ENCODE data around the gene IGF1R. TPM values are rescaled to one million over a fixed set of nuclear protein-coding genes. Genes with fewer than 3 reads are reported as not detected.
"Not testable (repeated sequence)": the region's sequence is repeated elsewhere in the genome, so short reads cannot be mapped to it uniquely, and the experiment has no call there.

The IGF1R gene
- total RNA-seq, 2 donors from 2014 or later: 25.7 to 40.1 TPM

DNA sequence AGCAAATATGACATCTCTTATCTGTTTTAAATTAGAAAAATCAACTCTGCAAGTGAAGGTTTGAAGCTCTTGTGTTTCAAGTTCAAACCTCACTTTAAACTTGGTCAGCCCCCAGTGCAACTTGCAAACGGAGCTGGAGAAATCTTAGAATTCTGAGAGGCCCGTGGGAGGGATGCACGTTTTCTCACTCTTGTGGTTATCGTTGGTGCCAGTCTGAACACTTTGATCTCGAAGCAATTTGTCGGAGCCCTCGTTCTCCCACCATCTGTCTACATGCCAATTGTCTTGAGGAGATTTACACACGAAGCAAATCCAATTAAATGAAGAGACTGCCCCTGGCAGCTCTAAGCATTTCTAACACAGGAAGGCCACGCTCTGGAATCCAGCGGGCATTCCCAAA, 355.0 kb downstream of the IGF1R start:
- not testable (repeated sequence) for H3K27me3 Mint-ChIP-seq (ENCODE audit: low read depth); H3K36me3 Mint-ChIP-seq (ENCODE audit: insufficient read depth in 2 of 2); H3K27ac Mint-ChIP-seq; H3K9me3 Mint-ChIP-seq; DNase-seq; H3K4me3 Mint-ChIP-seq; ATAC-seq (replicated peaks in 1 of 2); H3K4me1 Mint-ChIP-seq (ENCODE audit: low read depth)

DNA sequence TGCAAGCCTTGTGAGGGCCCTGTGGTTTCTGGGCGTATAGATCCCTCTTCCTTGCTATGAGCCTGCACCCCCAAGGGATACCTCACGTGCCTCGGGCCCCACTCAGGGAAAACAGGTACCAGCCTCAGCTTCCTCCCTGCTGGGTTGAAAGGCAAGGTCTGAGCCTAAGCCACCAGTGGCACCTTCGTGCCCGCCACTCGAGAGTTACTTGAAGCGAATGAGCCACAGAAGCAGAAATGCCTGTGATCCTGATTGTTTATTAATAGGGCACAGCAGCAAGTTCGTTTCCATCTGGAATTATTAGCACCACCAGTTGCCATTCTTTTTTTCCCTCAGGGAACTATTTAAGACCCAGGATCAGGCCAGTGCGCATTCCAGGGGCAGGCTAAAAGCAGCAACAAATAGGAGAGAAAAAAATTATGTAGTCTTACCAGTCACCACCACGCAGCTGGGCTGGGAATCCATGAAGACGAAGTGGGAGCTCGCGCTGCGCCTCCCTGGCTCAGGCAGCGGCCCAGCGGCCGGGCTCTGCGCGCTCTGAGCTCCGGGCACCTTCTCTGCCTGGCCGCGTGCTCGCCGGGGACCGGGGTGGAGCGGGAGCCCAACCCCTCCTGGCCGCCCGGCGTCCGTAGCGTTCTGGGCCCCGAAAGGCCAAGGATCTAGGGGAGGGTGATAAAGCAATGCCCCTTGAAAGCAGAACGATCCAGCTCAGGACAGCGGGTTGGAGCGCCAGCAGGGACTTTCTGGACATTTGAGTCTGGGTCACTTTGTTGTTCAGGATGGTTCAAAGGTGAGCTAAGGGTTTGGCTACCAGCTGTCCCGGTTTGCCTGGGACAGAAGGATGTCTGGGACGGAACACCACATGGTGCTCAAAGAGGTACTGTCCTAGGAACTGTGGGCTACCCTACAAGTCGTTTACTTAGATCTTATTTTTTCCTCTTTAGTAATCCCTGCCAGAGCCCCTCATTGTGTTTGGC, 356.9 kb downstream of the IGF1R start:
- DNase-seq; H3K4me3 Mint-ChIP-seq; H3K27ac Mint-ChIP-seq; H3K4me1 Mint-ChIP-seq (ENCODE audit: low read depth); H3K36me3 Mint-ChIP-seq (ENCODE audit: insufficient read depth in 2 of 2); ATAC-seq (replicated peaks in 1 of 2); H3K9me3 Mint-ChIP-seq; H3K27me3 Mint-ChIP-seq (ENCODE audit: low read depth): not testable (repeated sequence)

DNA sequence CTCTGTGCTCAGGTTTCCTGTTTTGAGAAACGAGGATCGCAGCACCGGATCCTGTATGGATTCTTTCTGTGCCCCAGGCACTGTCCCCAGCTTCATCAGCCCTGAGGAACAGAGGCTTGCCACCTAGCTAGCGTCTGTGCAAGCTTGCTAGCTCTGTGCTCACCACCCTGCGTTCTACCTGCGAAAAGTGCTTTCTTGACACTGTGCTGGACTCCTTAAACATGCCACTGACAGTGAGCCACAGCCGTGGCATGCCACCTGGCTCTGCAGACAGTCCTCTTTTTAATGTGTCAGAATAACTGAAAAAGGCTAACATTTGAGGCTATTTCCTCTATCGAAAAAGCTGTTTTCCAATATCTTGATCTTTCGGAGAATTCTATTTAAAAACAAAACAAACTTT, 357.8 kb downstream of the IGF1R start:
- Mint-ChIP-seq H3K27ac (no peak overlapping the region), H3K4me1 (ENCODE audit: low read depth) (no peaks in the 10 kb centered on the region), H3K9me3 (no peaks in the 10 kb centered on the region), H3K27me3 (ENCODE audit: low read depth) (no peaks in the 10 kb centered on the region), H3K4me3 (no peak overlapping the region), H3K36me3 (ENCODE audit: insufficient read depth in 2 of 2) (no peaks in the 10 kb centered on the region)
- ATAC-seq (replicated peaks in 1 of 2) (no peak), DNase-seq (no peak)

DNA sequence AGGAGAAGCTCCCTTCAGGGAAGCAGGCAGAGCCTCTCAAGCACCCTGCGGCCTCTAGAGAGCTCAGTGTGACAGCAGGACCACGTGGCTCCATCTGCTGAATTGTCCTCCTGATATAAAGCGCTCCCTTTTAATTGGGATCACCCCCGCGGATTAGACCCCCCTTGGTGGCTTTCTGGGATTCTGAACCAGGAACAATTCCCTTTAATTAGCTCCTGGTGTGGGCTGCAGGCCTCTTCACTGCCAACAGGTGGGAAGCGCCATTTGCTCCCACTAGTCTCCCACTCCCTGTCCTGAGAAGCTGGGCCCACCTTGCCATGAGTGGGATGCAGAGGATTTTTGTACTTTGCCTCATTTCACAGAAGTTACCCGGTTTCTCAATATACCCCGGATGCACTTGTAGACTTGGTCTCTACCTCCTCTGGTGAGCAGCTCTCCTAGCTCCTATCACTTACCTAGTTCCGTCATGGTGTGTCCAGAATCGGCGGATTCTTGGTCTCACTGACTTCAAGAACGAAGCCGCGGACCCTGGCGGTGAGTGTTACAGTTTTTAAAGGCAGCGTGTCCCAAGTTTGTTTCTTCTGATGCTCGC, 358.7 kb downstream of the IGF1R start:
- Mint-ChIP-seq H3K9me3 (no peaks in the 10 kb centered on the region), H3K36me3 (ENCODE audit: insufficient read depth in 2 of 2) (no peaks in the 10 kb centered on the region), H3K4me3 (no peak overlapping the region), H3K27me3 (ENCODE audit: low read depth) (no peaks in the 10 kb centered on the region), H3K4me1 (ENCODE audit: low read depth) (no peaks in the 10 kb centered on the region), H3K27ac (no peak overlapping the region)
- ATAC-seq (replicated peaks in 1 of 2): no peak
- DNase-seq: no peak

DNA sequence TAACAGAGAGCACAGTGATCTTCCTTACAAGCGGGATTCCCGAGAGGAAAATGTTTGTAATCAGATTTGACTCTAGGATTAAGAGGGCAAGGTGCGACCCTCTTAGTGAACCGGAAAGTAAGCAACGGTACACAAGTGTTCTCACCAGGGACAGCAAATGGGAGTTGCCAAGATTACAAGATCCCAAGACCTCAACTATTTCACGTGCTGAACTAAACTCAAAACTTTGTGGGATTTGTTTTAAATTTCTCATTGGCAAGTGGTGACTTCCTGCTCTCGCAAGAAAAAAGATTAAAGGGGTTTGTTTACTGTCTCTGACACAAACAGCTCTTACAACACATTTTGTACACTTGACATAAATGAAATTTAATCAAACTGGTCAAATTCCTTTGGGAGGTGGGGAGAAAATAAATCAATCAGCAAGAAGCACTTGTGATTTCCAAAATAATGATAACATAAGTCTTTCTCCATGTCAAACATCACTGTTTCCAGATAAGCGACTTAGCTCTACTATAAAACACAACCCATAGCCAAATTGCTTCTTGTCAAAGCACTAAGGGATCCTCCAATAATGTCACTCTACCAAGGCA, 361.5 kb downstream of the IGF1R start:
- Mint-ChIP-seq H3K9me3 (no peaks in the 10 kb centered on the region), H3K4me1 (ENCODE audit: low read depth) (no peaks in the 10 kb centered on the region), H3K4me3 (no peak overlapping the region), H3K27ac (no peak overlapping the region), H3K36me3 (ENCODE audit: insufficient read depth in 2 of 2) (no peaks in the 10 kb centered on the region), H3K27me3 (ENCODE audit: low read depth) (no peaks in the 10 kb centered on the region)
- DNase-seq (no peak), ATAC-seq (replicated peaks in 1 of 2) (no peak)

DNA sequence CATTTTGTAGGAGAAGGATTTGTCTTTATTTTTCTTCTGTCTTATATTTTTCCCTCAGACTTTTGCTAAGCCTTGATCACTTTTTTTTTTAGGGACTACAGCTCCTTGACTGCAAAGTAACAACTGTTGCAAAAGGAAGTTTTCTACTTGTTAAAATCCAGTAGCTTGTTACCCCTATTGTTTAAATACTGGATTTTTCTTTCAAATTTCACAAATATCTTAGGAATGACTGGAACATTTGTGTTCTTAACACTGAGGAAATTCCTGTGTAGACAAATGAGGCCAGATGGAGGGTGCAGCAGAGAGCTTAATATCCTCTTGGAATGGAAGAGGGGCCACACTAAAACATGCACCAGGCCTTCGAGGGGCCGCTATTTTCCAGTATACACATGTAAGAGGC, 362.4 kb downstream of the IGF1R start:
- no peak for ATAC-seq (replicated peaks in 1 of 2)
- Mint-ChIP-seq H3K9me3 (no peaks in the 10 kb centered on the region), H3K4me3 (no peak overlapping the region), H3K27me3 (ENCODE audit: low read depth) (peaks cover 1% of the 10 kb centered on the region), H3K4me1 (ENCODE audit: low read depth) (peaks cover 1% of the 10 kb centered on the region), H3K36me3 (ENCODE audit: insufficient read depth in 2 of 2) (no peaks in the 10 kb centered on the region), H3K27ac (no peak overlapping the region)
- DNase-seq: no peak

All from activated T-cell treated with anti-CD3 and anti-CD28 coated beads, Interleukin-2, amount 50 U/mL, for 72 hours (primary cell).